SK-N-MC (cell line): Measurements from ENCODE around the gene NINL.

ENCODE experiments used
- DNase-seq: peaks from one replicate; pipeline ENCODE4 v3.0.0-alpha.2; 2011; ENCODE audit warnings: low read depth, low spot score
- H3K27ac ChIP-seq: fragments of 200-600 bp; sonication (generic); 2 replicates; pipeline ENCODE4 v1.5.1; 2016; ENCODE audit warnings: mixed run types
- H3K36me3 ChIP-seq: fragments of 200-600 bp; sonication (generic); 2 replicates; pipeline ENCODE4 v1.6.1; 2017; ENCODE audit warnings: antibody characterized with exemption, low read length, mixed read lengths; ENCODE audit not compliant: insufficient read depth
- H3K4me3 ChIP-seq: fragments of 200-600 bp; sonication (generic); 2 replicates; pipeline ENCODE4 v1.5.1; 2016
- H3K9ac ChIP-seq: fragments of 200-600 bp; sonication (generic); 2 replicates; pipeline ENCODE4 v1.8.0; 2017; ENCODE audit warnings: mixed run types, mixed read lengths; ENCODE audit not compliant: insufficient read length
- H3K9me3 ChIP-seq: fragments of 200-600 bp; sonication (generic); 2 replicates; pipeline ENCODE4 v1.6.1; 2017; ENCODE audit warnings: low read depth, mild to moderate bottlenecking, antibody characterized with exemption, low read length, moderate library complexity, mixed read lengths
- EZH2 ChIP-seq: fragments of 200-600 bp; sonication (generic); IDR thresholded peaks from one replicate; pipeline ENCODE4 v1.6.1; 2017; ENCODE audit warnings: antibody characterized with exemption
- FOXP2 ChIP-seq: optimal IDR thresholded peaks from 2 replicates; pipeline ENCODE3; 2011; ENCODE audit warnings: mild to moderate bottlenecking, moderate library complexity; ENCODE audit not compliant: insufficient read depth; ENCODE audit errors: extremely low read length, control extremely low read depth
- POLR2AphosphoS5 ChIP-seq: IDR thresholded peaks from 2 replicates; pipeline ENCODE4 v1.6.1; 2012; ENCODE audit warnings: mild to moderate bottlenecking, low read depth, low read length, borderline replicate concordance

NINL gene

DNA sequence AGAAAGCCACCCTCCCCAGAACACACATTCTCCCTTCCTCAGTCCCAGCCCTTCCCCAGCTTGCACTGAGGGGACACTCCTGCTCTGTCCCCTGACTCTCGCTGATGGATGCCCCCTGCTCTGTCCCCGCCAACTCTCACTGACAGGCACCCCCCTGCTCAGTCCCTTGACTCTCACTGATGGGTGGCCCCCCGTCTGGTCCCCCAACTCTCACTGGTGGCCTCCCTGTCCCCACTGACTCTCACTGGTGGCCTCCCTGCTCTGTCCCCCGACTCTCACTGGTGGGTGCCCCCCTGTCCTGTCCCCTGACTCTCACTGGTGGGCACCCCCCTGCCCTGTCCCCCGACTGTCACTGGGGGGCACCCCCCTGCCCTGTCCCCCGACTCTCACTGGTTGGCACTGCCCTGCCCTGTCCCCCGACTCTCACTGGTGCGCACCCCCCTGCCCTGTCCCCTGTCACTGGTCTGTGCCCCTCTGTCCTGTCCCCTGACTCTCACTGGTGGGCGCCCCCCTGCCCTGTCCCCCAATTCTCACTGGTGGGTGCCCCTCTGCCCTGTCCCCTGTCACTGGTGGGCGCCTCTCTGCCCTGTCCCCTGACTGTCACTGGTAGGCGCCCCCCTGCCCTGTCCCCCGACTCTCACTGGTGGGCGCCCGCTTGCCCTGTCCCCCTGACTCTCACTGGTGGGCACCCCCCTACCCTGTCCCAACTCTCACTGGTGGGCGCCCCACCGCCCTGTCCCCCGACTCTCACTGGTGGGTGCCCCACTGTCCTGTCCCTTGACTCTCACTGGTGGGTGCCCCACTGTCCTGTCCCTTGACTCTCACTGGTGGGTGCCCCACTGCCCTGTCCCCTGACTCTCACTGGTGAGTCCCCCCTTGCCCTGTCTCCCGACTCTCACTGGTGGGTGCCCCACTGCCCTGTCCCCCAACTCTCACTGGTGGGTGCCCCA lies 116.9 kb downstream of the NINL start:
- TF ChIP-seq EZH2 (no peak), FOXP2 (no peak), POLR2AphosphoS5 (no peak)
- DNase-seq: no peak
- Histone ChIP-seq H3K9ac (no peak overlapping the region), H3K27ac (no peak overlapping the region), H3K36me3 (peaks cover 56% of the 10 kb centered on the region; the same call in 1 of the 2 replicates), H3K9me3 (no peaks in the 10 kb centered on the region), H3K4me3 (no peak overlapping the region)

DNA sequence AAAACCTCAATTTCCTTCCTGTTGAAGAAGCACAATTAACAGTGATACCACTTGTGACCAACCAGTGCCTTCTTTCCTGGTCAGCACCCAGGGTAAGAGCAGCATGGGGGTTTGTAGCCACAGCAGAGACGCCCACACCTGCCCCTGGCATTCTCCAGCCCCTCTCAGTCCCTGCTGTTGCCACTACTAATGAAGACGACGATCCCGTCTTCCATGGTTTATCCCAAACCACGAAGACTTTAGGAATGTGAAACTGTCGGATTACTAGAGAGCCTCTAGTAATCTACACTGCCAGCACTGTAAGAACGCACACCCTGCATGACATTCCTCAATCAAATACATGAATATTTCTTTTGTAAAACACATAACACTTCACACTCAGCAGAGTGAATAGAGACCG lies 117.9 kb downstream of the NINL start:
- Histone ChIP-seq H3K9ac (no peak overlapping the region), H3K9me3 (no peaks in the 10 kb centered on the region), H3K4me3 (no peak overlapping the region), H3K36me3 (peaks cover 52% of the 10 kb centered on the region; the same call in 1 of the 2 replicates), H3K27ac (no peak overlapping the region)
- DNase-seq: no peak
- TF ChIP-seq EZH2: no peak
- no peak for TF ChIP-seq FOXP2
- TF ChIP-seq POLR2AphosphoS5: no peak

DNA sequence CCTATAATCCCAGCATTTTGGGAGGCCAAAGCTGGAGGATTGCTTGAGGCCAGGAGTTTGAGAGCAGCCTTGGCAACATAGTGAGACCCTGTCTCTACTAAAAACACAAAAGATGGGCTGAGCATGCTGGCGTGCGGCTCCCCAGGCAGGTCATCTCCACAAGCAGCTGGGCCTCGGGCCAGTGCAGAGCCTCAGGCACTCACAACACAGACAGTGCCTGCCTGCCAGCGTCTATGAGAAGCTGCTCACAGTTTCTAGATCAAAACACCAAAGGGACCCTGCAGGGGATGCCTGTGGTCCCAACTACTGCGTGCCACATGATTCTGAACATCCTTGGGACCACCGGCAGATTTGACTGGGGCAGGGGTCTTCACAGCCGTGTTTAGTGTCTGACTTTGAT lies 118.5 kb downstream of the NINL start:
- Histone ChIP-seq H3K36me3 (peaks cover 51% of the 10 kb centered on the region; the same call in 1 of the 2 replicates), H3K4me3 (no peak overlapping the region), H3K9ac (no peak overlapping the region), H3K9me3 (no peaks in the 10 kb centered on the region), H3K27ac (no peak overlapping the region)
- no peak for TF ChIP-seq POLR2AphosphoS5
- TF ChIP-seq EZH2: no peak
- TF ChIP-seq FOXP2: no peak
- no peak for DNase-seq

DNA sequence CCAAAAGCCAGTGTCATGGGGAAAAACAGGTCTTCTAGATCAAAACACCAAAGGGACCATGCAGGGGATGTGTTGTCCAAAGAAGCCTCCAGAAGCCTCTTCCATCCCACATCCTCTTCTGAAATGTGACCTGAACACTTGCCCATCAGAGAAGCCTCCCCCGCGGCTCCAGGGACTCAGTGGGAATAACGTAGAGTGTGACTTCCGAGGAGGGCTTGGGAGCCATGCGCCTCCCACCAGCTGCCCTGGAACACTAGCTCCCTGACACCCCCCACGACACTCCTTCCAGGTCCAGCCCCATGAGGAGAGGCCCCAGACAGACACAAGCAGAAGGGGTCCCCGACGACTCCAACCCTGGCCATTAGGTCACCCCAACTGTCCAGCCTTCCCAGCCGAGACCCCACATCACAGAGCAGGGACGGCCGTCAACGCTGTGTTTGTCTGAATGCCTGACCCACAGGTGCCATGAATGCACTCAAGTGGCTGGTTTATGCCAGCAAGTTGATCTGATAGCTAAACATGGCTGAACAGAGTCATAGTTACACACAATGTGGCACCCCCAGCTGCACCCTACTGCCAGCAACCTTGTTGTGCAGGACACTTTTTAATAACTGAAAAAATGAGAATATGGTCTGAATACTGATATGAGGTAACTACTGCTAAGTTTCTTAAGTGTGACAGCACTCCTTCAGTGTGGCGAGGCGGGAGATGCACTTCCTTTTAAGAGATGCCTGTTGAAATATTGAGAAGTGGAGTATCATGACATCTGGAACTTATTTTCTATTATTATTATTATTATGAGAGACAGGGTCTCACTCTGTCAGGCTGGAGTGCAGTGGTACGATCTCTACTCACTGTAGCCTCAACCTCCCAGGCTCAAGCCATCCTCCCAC lies 119.8 kb downstream of the NINL start:
- Histone ChIP-seq H3K27ac (no peak overlapping the region), H3K36me3 (peaks cover 43% of the 10 kb centered on the region; the same call in 1 of the 2 replicates), H3K9me3 (no peaks in the 10 kb centered on the region), H3K9ac (no peak overlapping the region), H3K4me3 (no peak overlapping the region)
- no peak for DNase-seq
- TF ChIP-seq POLR2AphosphoS5: no peak
- TF ChIP-seq EZH2: no peak
- TF ChIP-seq FOXP2: no peak

DNA sequence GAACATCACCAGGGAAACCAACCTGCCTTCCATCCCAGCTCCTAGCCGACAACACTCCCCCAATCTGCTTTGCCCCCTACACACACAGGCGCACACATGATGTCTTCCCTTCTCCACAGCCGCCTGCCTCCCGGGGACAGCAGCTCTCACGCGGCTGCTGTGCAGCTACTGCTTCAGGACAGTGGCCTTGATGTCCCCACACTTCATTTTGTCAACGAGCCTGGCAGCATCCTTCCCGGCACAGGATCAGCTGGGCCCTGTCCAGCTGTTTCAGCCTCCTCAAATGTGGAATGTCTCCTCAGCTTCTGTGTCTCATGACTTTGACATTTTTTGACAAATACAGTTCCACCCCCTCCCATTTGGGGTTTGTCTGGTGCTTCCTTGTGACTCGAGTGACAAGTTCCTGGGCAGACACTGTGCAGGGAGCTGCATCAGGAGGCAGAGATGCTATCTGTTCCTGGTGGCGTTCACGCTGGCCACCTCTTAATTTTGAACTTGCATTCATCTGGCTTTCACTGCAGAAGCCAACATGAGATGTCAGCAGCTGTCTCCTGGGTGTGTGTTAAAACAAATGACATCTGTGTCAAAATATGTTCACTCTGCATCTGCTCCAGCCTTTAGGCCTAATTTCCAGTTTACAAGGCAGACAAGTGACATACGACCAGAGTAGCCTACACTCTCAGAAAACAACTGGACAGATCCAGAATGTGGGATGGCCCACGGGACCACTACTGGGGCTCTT lies 120.7 kb downstream of the NINL start:
- TF ChIP-seq FOXP2: no peak
- no peak for TF ChIP-seq EZH2
- no peak for TF ChIP-seq POLR2AphosphoS5
- peaks cover 35% of the 10 kb centered on the region; the same call in 1 of the 2 replicates for H3K36me3 ChIP-seq
- no peak for DNase-seq

DNA sequence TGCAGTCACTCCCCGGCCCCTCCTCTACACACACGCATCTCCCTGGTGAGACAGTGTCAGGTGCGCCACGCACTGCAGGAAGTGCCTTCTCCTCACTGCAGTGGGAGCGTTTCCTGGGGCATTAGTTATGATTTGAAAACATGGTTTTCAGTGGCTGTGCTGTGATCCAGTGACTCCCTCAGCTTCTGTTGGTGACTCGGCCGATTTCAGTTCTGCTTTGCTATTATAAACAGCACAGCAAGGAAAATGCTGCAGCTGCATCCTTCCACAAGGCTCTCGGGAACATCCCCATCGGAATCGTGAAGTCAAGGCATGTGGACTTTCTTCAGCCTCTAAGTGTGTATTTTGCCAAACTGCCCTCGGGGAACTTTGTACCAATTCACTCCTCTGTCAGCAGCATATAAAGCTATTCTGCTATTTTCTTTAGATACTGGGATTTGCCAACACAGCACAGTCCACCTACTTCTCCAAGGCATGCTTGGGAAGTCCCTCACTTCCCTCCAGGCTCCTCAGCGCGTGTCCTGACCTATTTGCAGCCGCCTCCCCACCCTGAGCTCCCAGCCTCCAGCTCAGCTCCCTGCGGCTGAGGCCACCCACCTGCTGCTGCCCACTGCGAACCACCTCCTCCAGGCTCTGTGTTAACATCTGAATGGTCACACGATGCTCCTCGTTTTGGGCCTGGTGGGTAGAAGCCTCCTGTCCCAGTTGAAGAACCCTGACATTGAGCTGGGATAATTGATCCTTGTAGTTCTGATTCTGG lies 123.4 kb downstream of the NINL start:
- TF ChIP-seq FOXP2 (no peak), POLR2AphosphoS5 (no peak), EZH2 (no peak)
- Histone ChIP-seq H3K9ac (no peak overlapping the region), H3K9me3 (no peaks in the 10 kb centered on the region), H3K36me3 (peaks cover 22% of the 10 kb centered on the region; the same call in 1 of the 2 replicates), H3K4me3 (no peak overlapping the region), H3K27ac (no peak overlapping the region)
- DNase-seq: no peak

More for the DNA sequence above, 120.7 kb downstream of the NINL start:
- no peaks in the 10 kb centered on the region for H3K9me3 ChIP-seq
- no peak overlapping the region for H3K9ac ChIP-seq
- no peak overlapping the region for H3K27ac ChIP-seq
- H3K4me3 ChIP-seq: no peak overlapping the region

DNA sequence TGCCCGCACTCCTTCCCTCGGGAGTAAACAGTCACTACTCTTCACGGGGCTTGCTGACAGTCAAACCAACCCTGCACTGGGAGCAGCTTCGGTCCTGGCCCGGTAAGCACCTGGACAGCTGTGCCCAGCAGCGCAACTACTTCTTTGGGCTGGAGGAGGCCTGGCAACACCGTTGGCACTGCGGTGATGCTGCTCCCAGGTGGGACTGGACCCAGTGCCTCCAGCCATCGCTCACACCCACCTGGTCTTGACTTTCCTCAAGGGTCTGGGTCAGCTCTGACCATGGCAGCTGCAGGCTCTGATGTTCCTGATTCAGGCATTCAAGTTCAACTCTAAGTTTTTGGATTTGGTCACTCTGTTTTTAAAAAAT lies 124.1 kb downstream of the NINL start:
- DNase-seq: no peak
- TF ChIP-seq POLR2AphosphoS5 (no peak), EZH2 (no peak), FOXP2 (no peak)
- Histone ChIP-seq H3K27ac (no peak overlapping the region), H3K4me3 (no peak overlapping the region), H3K36me3 (peaks cover 18% of the 10 kb centered on the region; the same call in 1 of the 2 replicates), H3K9me3 (no peaks in the 10 kb centered on the region), H3K9ac (no peak overlapping the region)
